HG03039 (cell line): Measurements from ENCODE around the gene YWHAQ.

ENCODE experiments used
- ATAC-seq: cut with Tn5 transposase; IDR thresholded peaks from one replicate; pipeline ENCODE4 v1.9.1; 2021; ENCODE audit warnings: mild to moderate bottlenecking, moderate library complexity; ENCODE audit not compliant: unreplicated experiment

Gene YWHAQ

GRCh38 chr2:9655441-9656269 is 24.9 kb upstream of the YWHAQ start:
- peak; percentile 41 for ATAC-seq

DNA sequence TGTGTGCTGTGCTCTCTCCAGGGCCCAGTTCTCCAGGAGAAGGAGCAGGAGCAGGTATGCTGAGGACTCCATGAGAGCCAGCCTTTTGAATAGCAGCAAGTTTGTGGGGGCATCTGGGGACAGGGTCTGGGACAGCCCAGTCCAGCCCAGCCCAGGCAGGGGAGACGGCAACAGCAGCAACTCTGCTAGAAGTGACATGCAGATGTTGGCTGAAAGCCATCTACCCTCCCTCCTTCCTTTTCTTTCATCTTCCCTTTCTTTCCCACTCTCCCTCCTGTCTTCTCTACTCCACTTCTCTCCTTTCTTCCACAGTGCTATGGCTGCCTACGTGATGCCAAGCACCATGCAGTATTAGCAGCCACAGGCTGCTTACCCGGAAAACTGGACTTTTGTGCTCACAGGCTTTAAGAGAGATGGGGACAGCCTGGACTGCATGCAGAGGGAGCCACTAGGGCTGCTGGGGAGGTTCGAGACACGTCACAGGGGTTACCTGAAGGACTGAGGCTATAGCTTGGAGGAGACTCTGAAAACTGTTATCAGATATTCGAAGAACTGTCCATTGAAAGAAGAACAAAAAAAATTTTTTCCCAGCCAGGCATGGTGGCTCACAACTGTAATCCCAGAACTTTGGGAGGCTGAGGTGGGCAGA is 23.8 kb upstream of the YWHAQ start:
- no peak for ATAC-seq

DNA sequence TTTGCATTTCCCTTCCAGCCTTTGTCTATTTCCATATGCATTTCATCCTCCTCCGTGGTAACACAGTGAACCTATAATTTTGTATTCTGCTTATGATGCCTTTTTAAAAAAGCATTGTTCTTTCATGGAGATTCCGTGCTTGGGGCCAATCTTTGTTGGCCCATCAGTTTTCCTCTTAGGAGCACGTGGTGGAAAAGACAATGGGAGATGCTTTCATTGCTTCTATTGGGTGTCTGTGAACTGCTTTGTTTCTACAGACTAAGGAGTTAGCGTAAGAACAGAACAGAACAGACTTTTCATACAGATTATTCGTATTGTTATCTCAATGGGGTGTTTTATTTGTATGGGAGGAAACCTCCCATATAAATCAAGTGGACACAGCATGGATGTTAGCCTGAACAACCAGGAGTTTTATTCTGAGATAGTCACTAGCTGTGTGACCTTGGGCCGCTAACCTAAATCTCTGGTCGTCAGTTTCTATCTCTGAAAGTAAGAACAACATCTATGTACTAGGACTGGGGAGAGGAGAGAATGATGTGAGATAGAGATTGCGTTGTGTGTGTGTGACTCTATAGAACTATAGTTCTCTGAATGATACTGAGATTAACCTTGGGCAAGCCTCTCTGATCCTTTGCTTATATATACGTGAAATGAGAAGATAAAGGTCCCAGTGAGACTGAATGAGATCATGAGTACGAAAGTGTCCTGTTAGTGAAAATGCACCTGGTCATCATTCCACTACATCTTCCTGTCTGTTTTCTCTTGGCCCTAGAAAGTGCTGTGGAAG is 22.9 kb upstream of the YWHAQ start:
- ATAC-seq, result no peak

DNA sequence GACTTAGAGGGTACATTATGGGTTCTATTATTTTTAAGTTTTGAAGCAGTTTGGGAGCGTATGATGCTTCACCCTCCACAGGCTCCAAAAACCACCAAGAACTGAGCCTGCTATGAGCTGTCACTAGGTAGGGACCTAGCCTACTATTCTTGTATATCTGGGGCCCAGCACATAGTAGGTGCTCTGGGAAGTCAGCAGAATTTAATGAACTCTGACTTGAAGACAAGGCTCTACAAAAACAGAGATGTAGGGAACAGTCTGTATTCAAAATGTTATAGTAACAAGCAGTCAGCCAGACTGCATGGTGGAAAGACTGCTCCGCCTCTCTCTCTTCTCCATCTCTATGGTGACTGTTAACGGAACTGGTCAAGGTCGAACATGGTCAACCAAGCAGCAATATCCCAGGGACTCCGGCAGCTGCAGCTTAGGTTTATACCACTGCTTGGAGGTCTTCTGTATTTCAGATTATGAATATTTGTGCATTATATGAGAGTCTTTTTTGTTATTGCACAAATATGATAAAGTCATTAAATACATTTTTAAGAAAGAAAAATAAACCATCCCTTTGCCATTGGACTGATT is 22.2 kb upstream of the YWHAQ start:
- ATAC-seq, result no peak

- ATAC-seq, result no peak
Observed at GRCh38 chr2:9652267-9652666, 21.5 kb upstream of the YWHAQ start.

DNA sequence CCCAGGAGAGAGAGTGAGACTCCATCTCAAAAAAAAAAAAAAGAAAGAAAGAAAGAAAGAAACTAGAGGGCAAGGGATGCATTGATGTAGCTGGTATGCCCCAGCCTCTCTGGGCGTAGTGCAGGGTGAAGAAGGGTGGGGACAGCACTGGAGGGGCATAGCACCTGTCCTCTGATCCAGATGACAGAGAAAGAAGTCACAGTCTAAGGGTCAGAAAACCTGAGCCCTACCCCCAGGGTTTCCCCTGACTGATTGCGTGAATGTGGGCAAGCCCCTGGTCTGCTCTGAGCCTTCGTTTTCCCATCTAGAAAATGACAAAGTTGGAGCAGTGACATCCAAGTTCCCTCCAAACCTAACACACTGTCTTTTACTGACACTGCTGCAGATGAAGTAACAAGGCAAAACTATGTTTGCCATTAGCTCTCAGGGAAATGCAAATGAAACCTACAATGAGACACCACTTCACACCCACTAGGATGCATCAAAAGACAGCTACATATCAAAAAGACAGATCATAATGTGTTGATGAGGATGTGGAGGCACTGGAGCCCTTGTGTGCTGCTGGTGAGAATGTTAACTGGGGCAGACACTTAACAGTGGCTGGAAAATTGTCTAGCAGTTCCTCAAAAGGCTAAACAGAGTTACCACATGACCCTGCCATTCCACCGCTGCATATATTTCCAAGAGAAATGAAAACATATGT is 19.5 kb upstream of the YWHAQ start:
- no peak for ATAC-seq

- no peak for ATAC-seq
Observed at GRCh38 chr2:9649261-9649660, 18.5 kb upstream of the YWHAQ start.

- no peak for ATAC-seq
Observed at GRCh38 chr2:9648821-9649220, 18.0 kb upstream of the YWHAQ start.

- no peak for ATAC-seq
Observed at GRCh38 chr2:9647884-9648283, 17.1 kb upstream of the YWHAQ start.

DNA sequence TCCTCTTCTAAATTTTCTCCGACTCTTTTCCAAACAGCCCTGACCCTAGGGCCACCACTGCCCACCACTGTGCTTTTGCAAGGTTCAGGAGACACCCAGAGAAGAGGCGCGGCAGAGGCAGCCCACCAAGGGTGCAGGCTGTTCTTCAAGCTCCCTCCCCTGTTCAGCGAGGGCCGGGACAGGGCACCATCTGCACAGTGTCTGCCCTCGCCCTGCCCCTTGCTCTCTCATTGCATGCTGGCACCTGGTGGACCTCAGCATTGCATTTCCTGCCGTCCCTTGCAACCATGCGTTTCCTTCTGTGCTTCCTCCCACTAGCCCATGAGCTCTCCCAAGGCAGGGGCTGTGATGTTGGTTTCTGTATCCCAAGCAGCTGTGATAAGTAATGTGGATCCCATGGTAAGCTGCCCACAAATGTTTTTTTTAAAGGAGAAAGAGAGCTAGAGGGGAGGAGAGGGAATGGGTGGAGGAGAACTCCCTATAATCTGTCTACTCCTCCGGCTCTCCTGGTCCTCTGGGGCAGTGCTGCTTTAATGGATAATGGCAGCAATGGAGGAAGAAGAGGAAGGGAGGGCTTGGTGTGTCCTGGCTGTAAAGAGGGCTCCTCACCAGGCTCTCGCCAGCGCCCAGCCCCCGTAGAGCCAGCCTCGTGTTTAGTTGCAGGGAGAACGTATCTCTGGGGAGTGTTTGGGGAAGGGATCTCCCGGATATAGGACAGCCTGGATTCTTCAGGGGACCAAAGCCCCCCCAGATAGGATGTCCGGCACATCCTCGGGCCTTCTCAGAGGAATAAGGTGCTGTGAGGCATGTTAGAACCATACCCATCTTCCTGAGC is 15.6 kb upstream of the YWHAQ start:
- ATAC-seq, result no peak

- no peak for ATAC-seq
Observed at GRCh38 chr2:9644603-9645002, 13.8 kb upstream of the YWHAQ start.

- no peak for ATAC-seq
Observed at GRCh38 chr2:9644021-9644420, 13.2 kb upstream of the YWHAQ start.

GRCh38 chr2:9641641-9642040 is 10.8 kb upstream of the YWHAQ start:
- ATAC-seq, result no peak

GRCh38 chr2:9640403-9641104 is 9.8 kb upstream of the YWHAQ start:
- ATAC-seq, result no peak

DNA sequence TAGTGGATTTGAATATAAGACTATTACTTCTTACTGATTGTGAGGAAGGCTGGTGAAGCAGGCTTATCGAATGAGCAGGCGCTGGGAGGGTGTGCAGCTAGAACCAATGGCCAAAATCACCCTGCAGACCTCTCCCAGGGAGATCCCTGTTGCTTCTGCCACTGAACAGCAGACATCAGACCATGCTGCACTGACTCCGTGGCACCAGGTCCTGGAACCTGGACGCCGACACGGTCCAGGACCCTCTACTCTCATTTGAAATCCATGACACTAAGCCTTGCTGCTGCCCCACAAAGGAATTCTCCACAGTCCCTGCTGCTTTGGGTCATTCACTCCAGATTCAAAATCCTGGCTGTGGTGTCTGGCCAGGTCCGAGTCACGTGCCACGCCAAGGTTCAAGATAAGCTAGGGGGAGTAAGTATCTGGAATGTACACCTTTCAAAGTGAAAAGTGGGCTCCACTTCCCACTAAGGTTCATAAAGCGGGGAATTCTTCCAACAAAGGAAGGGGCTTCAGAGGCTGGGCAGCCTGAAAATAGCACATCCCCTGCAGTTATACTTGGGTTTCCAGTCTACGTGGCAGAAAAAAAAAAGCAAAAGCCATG is 9.0 kb upstream of the YWHAQ start:
- ATAC-seq, result no peak

GRCh38 chr2:9639000-9639602 is 8.3 kb upstream of the YWHAQ start:
- no peak for ATAC-seq

DNA sequence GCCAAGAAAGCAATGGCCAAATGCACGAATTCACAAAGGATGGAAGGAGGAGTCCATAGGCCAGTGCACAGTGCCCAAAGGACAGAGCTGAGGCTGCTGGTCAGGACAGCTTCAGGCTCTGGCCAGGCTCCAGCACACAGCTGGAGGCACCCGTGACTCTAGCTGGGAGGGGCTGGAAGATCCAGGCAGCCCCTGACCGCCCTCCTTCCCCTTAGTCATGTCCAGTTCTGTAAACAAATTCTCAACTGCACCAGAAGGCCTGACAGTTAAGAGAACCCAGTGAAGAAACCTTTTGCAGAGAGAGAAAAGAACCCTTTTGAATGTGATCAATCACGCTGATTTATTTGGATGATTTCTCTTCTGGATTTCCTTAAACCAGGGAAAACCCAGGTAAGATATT is 7.7 kb upstream of the YWHAQ start:
- no peak for ATAC-seq

- no peak for ATAC-seq
Observed at GRCh38 chr2:9637330-9637729, 6.5 kb upstream of the YWHAQ start.
